ENCODE data around the gene HEATR5A.
"Not testable (repeated sequence)": the region's sequence is repeated elsewhere in the genome, so short reads cannot be mapped to it uniquely, and the experiment has no call there.

The HEATR5A gene

DNA sequence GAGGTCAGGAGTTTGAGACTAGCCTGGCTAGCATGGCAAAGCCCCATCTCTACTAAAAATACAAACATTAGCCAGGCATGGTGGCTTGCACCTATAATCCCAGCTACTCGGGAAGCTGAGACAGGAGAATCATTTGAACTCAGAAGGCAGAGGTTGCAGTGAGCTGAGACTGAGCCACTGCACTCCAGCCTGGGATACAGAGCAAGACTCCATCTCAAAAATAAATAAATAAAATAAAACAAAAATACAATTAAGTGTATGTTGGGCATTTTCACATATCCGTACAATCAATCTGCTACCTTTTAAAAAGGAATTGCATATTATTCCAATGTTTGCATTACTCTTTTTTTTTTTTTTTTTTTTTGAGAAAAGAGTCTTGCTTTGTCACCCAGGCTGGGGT is 165.1 kb downstream of the HEATR5A start:
- no peak for DNase-seq

DNA sequence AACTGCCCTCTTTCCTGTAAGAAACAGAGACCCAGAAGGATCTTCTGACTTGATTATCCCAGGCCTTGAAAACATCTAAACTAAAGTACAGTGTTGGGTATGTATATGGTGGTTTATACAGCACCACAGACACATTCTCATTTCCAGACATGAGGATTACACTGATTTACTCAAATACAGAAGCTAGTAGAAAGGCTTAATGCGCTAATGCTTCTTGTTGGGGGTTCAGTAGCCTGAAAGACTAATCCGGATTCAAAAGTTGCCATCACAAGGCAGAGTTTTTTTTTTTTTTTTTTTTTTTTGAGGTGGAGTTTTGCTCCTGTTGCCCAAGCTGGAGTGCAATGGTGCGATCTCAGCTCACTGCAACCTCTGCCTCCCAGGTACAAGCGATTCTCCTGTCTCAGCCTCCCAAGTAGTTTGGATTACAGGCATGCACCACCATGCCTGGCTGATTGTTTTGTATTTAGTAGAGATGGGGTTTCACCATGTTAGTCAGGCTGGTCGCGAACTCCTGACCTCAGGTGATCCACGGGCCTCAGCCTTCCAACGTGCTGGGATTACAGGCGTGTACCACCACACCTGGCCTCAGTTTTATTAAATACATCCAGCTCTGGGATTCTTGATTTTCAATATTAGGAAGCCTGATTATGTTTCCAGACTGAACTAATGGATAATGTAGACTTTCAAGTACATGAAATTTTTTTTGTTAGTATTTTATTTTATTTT is 166.4 kb downstream of the HEATR5A start:
- DNase-seq, result no peak

DNA sequence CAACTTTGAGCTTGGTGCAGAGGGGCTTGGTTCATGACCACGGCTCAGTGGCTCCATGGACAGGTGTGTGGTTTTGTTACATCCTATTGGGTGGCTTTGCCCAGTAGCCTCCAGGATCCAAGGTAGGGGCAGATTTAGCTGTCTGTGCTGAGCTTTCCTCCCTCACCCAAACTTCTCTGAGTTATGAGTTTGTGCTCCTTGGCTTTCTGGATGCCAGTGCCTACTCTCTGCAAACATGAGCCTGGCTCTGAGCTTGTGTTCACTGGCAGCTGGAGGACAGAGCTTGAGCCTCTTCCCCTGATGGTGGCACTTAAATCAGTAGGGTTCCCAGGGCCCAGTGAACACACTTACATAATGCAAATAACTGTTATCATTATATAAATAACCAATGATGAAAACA is 167.5 kb downstream of the HEATR5A start:
- no peak for DNase-seq

DNA sequence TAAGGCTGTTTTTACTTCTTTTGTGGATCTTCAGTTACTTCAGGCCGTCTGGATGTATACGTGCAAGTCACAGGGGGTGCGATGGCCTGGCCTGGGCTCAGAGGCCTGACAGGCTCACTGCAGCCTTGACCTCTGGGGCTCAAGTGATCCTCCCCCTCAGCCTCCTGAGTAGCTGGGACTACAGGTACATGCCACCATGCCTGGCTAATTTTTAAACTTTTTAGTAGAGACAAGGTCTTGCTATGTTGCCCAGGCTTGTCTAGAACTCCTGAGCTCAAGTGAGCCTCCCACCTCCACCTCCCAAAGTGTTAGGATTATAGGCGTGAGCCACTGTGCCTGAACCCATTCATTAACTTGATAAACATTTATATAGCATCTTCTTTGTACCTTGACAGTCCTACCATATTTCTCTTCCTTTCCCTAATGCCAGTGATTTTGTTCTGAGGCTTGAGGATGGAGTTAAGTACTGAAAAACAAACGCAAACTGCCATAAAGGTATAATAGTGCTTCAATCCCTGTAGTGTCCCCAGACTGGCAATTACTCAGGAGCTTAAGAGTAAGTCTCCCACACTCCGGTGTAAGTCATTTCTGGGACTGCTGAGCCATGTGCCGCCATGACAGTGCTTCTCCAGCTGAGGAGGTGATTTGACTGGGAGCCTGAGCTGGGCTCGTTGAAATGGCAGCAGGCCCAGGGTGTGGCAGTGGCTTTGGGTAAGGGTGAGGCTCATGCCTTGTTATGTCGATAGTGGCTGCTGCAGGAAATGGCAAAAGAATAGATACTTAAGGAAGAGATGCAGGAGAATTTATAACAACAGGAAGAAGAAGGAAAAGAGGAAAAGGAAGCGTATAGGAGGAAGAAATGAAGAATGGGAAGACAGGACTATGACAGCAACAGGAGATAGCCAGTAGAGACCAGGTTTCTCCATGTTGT is 169.1 kb downstream of the HEATR5A start:
- no peak for DNase-seq

DNA sequence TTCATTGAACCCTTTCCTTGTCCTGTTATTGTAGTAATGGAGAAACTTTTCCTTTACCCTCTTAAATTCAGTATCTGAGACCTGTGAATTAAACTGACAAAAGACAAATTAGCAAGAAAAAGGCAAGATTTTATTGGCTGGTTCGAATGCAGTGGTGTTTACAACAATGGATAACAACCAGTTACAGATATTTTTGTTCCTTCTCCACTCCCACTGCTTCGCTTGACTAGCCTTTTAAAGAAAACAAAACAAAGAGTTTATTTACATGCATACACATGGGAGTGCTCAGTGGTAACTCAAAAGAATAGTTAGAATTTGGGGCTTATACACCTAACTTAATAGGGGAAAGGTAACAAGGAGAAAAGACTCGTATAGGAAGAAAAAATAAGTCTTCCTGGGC is 175.7 kb downstream of the HEATR5A start:
- DNase-seq, result no peak

DNA sequence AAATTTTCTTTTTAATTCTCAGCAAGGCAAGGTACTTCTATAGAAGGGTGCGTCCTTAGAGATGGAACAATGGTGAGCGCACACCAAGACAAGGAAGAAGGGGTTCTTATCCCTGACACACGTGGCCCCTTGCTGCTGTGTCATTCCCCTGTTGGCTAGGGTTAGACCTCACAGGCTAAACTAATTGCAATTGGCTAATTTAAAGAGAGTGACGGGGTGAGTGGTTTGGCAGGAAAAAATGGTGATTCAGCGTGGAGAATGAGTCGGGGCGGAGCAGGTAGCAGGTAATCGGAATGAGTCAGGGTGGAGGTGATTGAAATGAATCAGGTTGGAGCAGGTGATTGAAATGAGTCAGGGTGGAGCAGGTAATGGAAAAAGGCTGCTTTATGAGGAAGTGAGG is 176.5 kb downstream of the HEATR5A start:
- peak; percentile 72 for DNase-seq

DNA sequence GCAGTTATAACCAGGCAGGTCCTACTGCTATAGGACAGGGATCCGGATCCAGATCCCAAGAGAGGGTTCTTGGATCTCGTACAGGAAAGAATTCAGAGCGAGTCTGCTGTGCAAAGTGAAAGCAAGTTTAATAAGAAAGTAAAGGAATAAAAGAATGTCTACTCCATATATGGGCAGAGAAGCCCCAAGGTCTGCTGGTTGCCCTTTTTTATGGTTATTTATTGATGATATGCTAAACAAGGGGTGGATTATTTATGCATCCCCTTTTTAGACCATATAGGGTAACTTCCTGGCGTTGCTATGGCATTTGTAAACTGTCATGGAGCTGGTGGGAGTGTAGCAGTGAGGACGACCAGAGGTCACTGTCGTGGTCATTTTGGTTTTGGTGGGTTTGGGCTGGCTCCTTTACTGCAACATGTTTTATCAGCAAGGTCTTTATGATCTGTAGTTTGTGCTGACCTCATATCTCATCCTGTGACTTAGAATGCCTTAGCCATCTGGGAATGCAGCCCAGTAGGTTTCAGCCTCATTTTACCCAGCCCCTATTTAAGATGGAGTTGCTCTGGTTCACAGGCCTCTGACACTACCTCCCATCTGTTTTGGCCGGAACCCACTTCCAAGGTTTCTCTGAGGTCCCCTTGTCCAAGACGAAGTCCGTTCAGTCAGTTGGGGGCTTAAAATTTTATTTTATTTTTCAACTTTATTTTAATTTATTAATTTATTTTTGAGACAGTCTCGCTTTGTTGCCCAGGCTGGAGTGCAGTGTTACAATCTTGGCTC is 178.0 kb downstream of the HEATR5A start:
- not testable (repeated sequence) for DNase-seq
